Urinary bladder (tissue), 4 donors: ENCODE results near the gene PRKCB. TPM values are rescaled to one million over a fixed set of nuclear protein-coding genes. Genes with fewer than 3 reads are reported as not detected.

Experiments
- DNase-seq: peaks from one replicate; pipeline ENCODE4 v3.0.0-alpha.2; 2015; ENCODE audit errors: extremely low spot score
- H3K27ac ChIP-seq: one replicate; pipeline ENCODE4 v1.5.1; 2013; ENCODE audit warnings: low read depth, mild to moderate bottlenecking, moderate library complexity
- H3K36me3 ChIP-seq: one replicate; pipeline ENCODE4 v1.6.1; 2013; ENCODE audit warnings: mild to moderate bottlenecking, moderate library complexity; ENCODE audit not compliant: insufficient read depth
- H3K4me1 ChIP-seq: one replicate; pipeline ENCODE4 v1.6.1; 2013; ENCODE audit warnings: mild to moderate bottlenecking, moderate library complexity; ENCODE audit not compliant: insufficient read depth
- H3K4me3 ChIP-seq: one replicate; pipeline ENCODE4 v1.5.1; 2013; ENCODE audit warnings: low read depth, low read length
- WGBS: extraction: QIAGEN DNeasy Blood & Tissue Kit; methylation state at CpG from one replicate; pipeline ENCODE4 v1.1.7; 2013; 5-methylcytosine and 5-hydroxymethylcytosine counted together
- polyA plus RNA-seq: library from polyadenylated mRNA; stranded (reverse); fragments of 200-250 nt; gene quantifications from one replicate; pipeline ENCODE4 v1.2.3, GENCODE V29; 2013
- total RNA-seq: library from RNA; depleted of rRNA; stranded (reverse); fragments of >200 nt; gene quantifications from one replicate; pipeline ENCODE4 v1.2.3, GENCODE V29; 2014
- donor health status: healthy with polysubstance abuse.
- donor health status: healthy.

PRKCB gene
- total RNA-seq (7.0 TPM), polyA plus RNA-seq (8.9 TPM)

- Histone ChIP-seq H3K36me3 (no peaks in the 10 kb centered on the region), H3K27ac (no peak within 1 kb of the TSS), H3K4me3 (peak within 1 kb of the TSS; percentile 59), H3K4me1 (no peaks in the 10 kb centered on the region)
- DNase-seq = no peak
- under 1% methylated on average over 58 of the region's 63 CpGs for WGBS
Observed at GRCh38 chr16:23835390-23836077, at the start of gene PRKCB. PRKCB (plus strand) TSS chr16:23835983.

GRCh38 chr16:23786964-23787561 lies 48.7 kb upstream of the PRKCB start:
- Histone ChIP-seq H3K27ac (no peak overlapping the region), H3K4me1 (no peaks in the 10 kb centered on the region), H3K4me3 (no peak overlapping the region), H3K36me3 (no peaks in the 10 kb centered on the region)
- DNase-seq = no peak
- 22% methylated on average over 6 of the region's 6 CpGs for whole genome bisulfite sequencing

- no peak for DNase-seq
- H3K4me3 ChIP-seq = no peak overlapping the region
- WGBS = 62% methylated on average over 3 of the region's 3 CpGs
- no peaks in the 10 kb centered on the region for H3K4me1 ChIP-seq
- H3K27ac ChIP-seq = no peak overlapping the region
- no peaks in the 10 kb centered on the region for H3K36me3 ChIP-seq
Observed at GRCh38 chr16:23788685-23789084, 47.1 kb upstream of the PRKCB start.

GRCh38 chr16:23795378-23795777 lies 40.4 kb upstream of the PRKCB start:
- H3K4me3 ChIP-seq = no peak overlapping the region
- WGBS = 83% methylated on average over 6 of the region's 6 CpGs
- H3K27ac ChIP-seq = no peak overlapping the region
- H3K4me1 ChIP-seq = no peaks in the 10 kb centered on the region
- no peaks in the 10 kb centered on the region for H3K36me3 ChIP-seq
- no peak for DNase-seq

GRCh38 chr16:23796941-23797340 lies 38.8 kb upstream of the PRKCB start:
- no peak for DNase-seq

GRCh38 chr16:23801378-23801777 lies 34.4 kb upstream of the PRKCB start:
- Histone ChIP-seq H3K4me1 (no peaks in the 10 kb centered on the region), H3K36me3 (no peaks in the 10 kb centered on the region), H3K4me3 (no peak overlapping the region), H3K27ac (no peak overlapping the region)
- WGBS = 16% methylated on average over 4 of the region's 5 CpGs
- no peak for DNase-seq

More at GRCh38 chr16:23796941-23797340, 38.8 kb upstream of the PRKCB start:
- no peaks in the 10 kb centered on the region for H3K36me3 ChIP-seq
- no peaks in the 10 kb centered on the region for H3K4me1 ChIP-seq
- no peak overlapping the region for H3K4me3 ChIP-seq
- 79% methylated on average over 2 of the region's 2 CpGs for WGBS
- H3K27ac ChIP-seq = no peak overlapping the region

GRCh38 chr16:23802776-23803175 lies 33.0 kb upstream of the PRKCB start:
- no peaks in the 10 kb centered on the region for H3K36me3 ChIP-seq
- DNase-seq = no peak
- WGBS = 40% methylated on average over 2 of the region's 2 CpGs

GRCh38 chr16:23803591-23804123 lies 32.1 kb upstream of the PRKCB start:
- no peak for DNase-seq
- Histone ChIP-seq H3K36me3 (no peaks in the 10 kb centered on the region), H3K4me3 (no peak overlapping the region), H3K4me1 (no peaks in the 10 kb centered on the region), H3K27ac (no peak overlapping the region)
- 4% methylated on average over 9 of the region's 9 CpGs for WGBS

More at GRCh38 chr16:23802776-23803175, 33.0 kb upstream of the PRKCB start:
- no peak overlapping the region for H3K27ac ChIP-seq
- H3K4me1 ChIP-seq = no peaks in the 10 kb centered on the region
- no peak overlapping the region for H3K4me3 ChIP-seq

GRCh38 chr16:23807028-23807427 lies 28.8 kb upstream of the PRKCB start:
- no peak overlapping the region for H3K4me3 ChIP-seq
- H3K4me1 ChIP-seq = no peaks in the 10 kb centered on the region
- H3K27ac ChIP-seq = no peak overlapping the region
- no peak for DNase-seq
- WGBS = 38% methylated on average over 1 of the region's 1 CpG
- H3K36me3 ChIP-seq = no peaks in the 10 kb centered on the region

GRCh38 chr16:23821467-23821866 lies 14.3 kb upstream of the PRKCB start:
- Histone ChIP-seq H3K4me3 (no peak overlapping the region), H3K36me3 (no peaks in the 10 kb centered on the region), H3K4me1 (no peaks in the 10 kb centered on the region), H3K27ac (no peak overlapping the region)
- no peak for DNase-seq
- 89% methylated on average over 4 of the region's 4 CpGs for WGBS

GRCh38 chr16:23821875-23822688 lies 13.7 kb upstream of the PRKCB start:
- DNase-seq = no peak
- no peaks in the 10 kb centered on the region for H3K4me1 ChIP-seq
- H3K27ac ChIP-seq = no peak overlapping the region
- no peaks in the 10 kb centered on the region for H3K36me3 ChIP-seq
- no peak overlapping the region for H3K4me3 ChIP-seq
- 78% methylated on average over 6 of the region's 6 CpGs for WGBS

- H3K36me3 ChIP-seq = no peaks in the 10 kb centered on the region
- 68% methylated on average over 9 of the region's 9 CpGs for WGBS
- no peak overlapping the region for H3K27ac ChIP-seq
- H3K4me1 ChIP-seq = no peaks in the 10 kb centered on the region
- DNase-seq = no peak
- H3K4me3 ChIP-seq = no peak overlapping the region
Observed at GRCh38 chr16:23823475-23824384, 12.1 kb upstream of the PRKCB start.

- no peaks in the 10 kb centered on the region for H3K36me3 ChIP-seq
- no peak overlapping the region for H3K27ac ChIP-seq
- no peaks in the 10 kb centered on the region for H3K4me1 ChIP-seq
- no peak for DNase-seq
- 68% methylated on average over 4 of the region's 4 CpGs for WGBS
- no peak overlapping the region for H3K4me3 ChIP-seq
Observed at GRCh38 chr16:23824909-23825308, 10.9 kb upstream of the PRKCB start.
